GM12878 (cell line): ENCODE data around the gene SLC35D2.

Experiments
- CTCF ChIP-seq, 3 experiments: IDR thresholded peaks in 2 of 3; conservative IDR thresholded peaks in 1 of 3; 2 replicates each; pipeline ENCODE4 v1.5.1; 2011; ENCODE audit warnings: low read depth in 3 of 3, low read length in 3 of 3, mild to moderate bottlenecking in 3 of 3, control low read depth in 2 of 3, moderate library complexity in 2 of 3, inconsistent platforms in 1 of 3, mixed read lengths in 1 of 3; ENCODE audit not compliant: control insufficient read depth in 2 of 3, insufficient read depth in 1 of 3; ENCODE audit errors: extremely low read depth in 1 of 3
- HDAC6 ChIP-seq: fragments of 200-600 bp; sonication (generic); IDR thresholded peaks from one replicate; pipeline ENCODE4 v1.8.0; 2017; ENCODE audit warnings: antibody characterized with exemption; ENCODE audit not compliant: unreplicated experiment
- IRF5 ChIP-seq: fragments of 450-650 bp; IDR thresholded peaks from 2 replicates; pipeline ENCODE4 v1.6.1; 2017; ENCODE audit warnings: borderline replicate concordance
- JUNB ChIP-seq: IDR thresholded peaks from 2 replicates; pipeline ENCODE4 v1.6.1; 2016; ENCODE audit warnings: antibody characterized with exemption, mild to moderate bottlenecking
- JUND ChIP-seq: IDR thresholded peaks from 2 replicates; pipeline ENCODE4 v1.6.1; 2012; ENCODE audit warnings: low read depth, mild to moderate bottlenecking, low read length, improper control_type of control experiment, moderate library complexity
- MTA3 ChIP-seq: IDR thresholded peaks from 2 replicates; pipeline ENCODE4 v1.6.1; 2012; ENCODE audit warnings: low read length, inconsistent platforms, borderline replicate concordance
- POLR2AphosphoS5 ChIP-seq: IDR thresholded peaks from 2 replicates; pipeline ENCODE4 v1.6.1; 2011; ENCODE audit warnings: mild to moderate bottlenecking, low read length, inconsistent platforms
- SKIL ChIP-seq: fragments of 450-650 bp; IDR thresholded peaks from 2 replicates; pipeline ENCODE4 v1.6.1; 2017; ENCODE audit warnings: mild to moderate bottlenecking, low read depth, inconsistent platforms; ENCODE audit not compliant: poor library complexity, severe bottlenecking
- SREBF2 ChIP-seq: IDR thresholded peaks from 2 replicates; pipeline ENCODE4 v1.6.1; 2012; ENCODE audit warnings: mild to moderate bottlenecking, low read length
- TARDBP ChIP-seq: IDR thresholded peaks from 2 replicates; pipeline ENCODE4 v1.6.1; 2016; ENCODE audit warnings: borderline replicate concordance
- TCF12 ChIP-seq: IDR thresholded peaks from 2 replicates; pipeline ENCODE4 v1.6.1; 2011; ENCODE audit warnings: low read depth, mild to moderate bottlenecking, low read length
- TCF7 ChIP-seq: IDR thresholded peaks from 2 replicates; pipeline ENCODE4 v1.6.1; 2014; ENCODE audit warnings: antibody characterized with exemption, borderline replicate concordance

- TF ChIP-seq TCF12 (no peak), MTA3 (no peak), JUNB (no peak), JUND (no peak), SREBF2 (no peak), CTCF (IDR thresholded peaks at IDR 0.05 in 2 of 3, conservative IDR thresholded peaks at IDR 0.05 in 1 of 3; ENCODE audit: control insufficient read depth in 2 of 3, extremely low read depth in 1 of 3, insufficient read depth in 1 of 3, low read depth in 3 of 3, low read length in 3 of 3) (no peak), TCF7 (no peak), SKIL (no peak), IRF5 (no peak), POLR2AphosphoS5 (no peak), TARDBP (no peak), HDAC6 (no peak)
These were observed 36.1 kb upstream of the SLC35D2 start for GRCh38 chr9:96419691-96419969.
